Hematopoietic multipotent progenitor cell treated with erythropoietin and hydrocortisone succinate and interleukin-3 and kit ligand, for 4 days (in vitro differentiated cells): Measurements from ENCODE around the gene RNF144A.

Source experiments
- DNase-seq: peaks from one replicate; pipeline ENCODE4 v3.0.0-alpha.2; 2015

The RNF144A gene

DNA sequence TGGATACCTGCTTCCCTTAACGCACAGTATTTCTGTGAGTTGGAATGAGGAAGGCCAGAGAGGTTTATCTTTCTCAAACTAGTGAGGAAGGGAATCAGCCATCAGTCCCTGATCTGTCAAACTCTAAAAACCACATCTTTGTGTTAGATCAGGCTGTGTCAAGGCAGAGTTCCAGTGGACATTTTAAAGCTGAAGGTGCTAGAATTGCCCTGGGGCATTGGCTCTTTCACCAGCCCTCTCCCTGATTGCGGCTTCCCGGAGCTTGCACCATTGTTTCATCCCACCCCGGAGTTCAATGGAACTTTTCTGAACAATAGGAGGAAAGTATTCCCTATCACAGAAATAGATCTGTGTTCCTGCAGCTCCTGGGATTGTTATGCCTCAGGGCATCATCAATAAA, 110.2 kb downstream of the RNF144A start:
- no peak for DNase-seq

GRCh38 chr2:7027956-7028655, 110.9 kb downstream of the RNF144A start:
- DNase-seq, result no peak

- DNase-seq, result no peak
Observed at GRCh38 chr2:7028846-7029245, 111.6 kb downstream of the RNF144A start.

DNA sequence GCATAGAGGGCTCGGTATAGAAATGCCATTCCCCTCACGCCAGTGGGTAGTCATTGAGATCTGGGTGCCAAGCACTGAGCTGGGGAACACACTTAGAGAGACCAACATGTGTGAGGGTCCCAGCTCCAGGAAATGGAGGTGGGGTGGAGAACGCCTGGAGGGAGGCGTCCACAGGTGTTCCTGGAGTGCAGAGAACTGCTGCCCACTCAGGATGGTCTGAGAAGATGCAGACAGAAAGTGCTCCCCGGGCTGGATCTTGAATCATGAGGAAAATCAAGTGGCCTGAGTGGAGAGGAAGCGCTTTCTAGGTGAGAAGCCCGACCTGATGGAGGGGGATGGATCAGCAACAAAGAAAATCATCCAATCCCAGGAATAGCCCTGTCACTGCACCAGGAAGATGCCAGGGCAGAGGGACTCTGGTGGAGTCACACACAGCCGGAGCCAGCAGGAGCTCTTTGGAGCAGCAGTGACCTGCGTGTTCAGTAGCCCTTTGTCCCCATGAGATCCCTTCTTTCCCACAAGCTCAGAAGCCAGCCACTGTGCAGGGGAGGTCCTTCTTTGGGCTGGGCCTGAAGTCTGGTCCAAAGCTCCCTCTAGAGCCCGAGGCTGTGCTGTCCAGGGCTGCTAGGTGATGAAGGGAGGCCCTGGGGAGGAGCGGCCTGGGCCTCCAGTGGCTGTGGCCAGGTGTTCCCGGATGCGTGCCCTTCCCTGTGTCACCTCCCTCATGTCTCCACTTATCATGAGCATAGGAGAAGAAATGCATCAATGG, 112.3 kb downstream of the RNF144A start:
- no peak for DNase-seq

GRCh38 chr2:7030810-7031209, 113.6 kb downstream of the RNF144A start:
- DNase-seq, result no peak

DNA sequence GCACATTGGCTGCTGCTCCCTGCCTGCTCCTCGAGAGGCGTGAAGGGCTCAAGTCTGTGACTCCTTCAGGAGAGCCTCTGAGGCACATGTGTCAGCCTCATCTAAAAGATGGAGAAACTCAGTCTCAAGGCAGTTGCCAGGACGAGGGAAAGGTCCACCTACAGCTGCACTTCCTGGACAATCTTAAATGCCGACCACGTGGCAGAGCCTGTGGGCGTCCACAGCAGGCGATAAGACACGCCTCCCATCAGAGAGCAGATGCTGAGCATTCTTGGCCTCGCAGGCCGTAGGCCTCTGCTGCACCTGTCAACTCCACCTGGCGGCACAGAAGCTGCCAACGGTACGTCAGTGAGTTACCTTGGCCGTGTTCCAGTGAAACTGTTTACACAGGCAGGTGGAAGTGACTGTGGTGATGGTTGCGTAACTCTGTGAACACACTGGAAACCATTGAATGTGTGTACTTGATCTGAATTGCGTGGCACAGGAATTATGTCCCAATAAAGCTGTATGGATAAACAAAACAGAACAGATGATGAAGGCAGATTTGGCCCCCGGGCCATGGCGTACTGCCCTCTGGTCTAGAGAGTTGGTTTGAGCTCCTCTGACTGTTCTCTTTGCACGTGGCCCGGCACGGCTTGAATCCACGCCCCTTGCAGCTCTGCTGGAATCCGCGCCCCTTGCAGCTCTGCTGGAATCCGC, 114.5 kb downstream of the RNF144A start:
- peak; percentile 58 for DNase-seq

- DNase-seq, result no peak
Observed at GRCh38 chr2:7032371-7032770, 115.2 kb downstream of the RNF144A start.

DNA sequence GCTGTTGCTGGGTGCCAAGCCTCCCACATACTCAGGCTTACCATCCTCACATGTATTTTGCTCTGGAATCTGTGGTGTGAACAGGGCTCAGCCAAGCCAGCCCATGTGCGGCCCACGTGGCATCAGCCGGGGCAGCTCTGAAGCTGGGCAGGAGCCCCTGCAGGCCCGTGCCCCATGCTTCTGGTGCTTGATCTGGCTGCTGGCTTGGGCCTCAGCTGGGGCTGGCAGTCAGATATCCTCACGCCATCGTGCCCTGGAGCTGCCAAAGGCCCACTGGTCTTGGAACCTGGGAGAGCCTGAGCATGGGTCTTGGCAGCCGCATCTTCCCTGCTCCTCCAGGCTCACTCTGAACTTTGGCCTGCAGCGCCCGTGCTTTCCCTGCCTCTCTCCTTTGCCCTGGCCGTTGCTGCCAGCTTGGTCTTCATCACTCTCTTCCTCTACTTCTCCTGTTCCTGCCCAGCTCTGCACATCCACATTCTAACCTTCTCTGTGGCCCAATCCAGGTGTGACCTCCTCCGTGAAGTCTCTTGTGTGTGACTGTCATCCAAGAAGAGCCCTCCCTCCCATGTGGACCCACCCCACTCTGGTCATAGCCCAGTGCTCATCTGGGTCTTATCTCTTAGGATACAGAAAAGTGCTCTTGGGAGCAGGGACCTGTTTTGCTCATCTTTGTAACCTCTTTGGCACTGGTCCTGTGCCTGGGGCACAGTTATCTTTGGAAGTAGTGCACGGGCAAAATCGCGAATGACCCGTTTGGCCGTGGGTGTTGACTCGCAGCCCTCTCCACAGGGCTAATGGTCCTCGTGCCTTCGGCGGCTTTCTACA, 116.1 kb downstream of the RNF144A start:
- DNase-seq, result no peak

DNA sequence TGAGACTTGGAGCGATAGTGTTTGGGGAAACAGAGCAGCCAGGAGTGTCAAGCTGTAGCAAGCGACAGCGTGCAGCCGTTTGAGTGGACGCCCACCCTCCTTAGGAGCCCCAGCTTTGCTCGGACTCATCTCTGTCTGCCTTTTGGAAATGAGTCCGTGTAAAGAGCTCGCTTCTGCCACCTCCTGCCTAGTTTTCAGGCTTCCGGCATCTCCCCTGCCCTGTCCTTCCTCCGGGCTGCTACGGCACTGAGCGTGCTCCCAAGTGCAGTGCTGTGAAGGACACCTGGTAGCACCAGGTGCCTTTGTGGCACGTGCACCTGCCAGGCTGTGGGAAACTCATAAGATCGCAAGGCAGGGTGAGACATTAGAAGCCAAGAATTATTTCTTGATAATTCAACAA, 117.1 kb downstream of the RNF144A start:
- DNase-seq, result no peak

DNA sequence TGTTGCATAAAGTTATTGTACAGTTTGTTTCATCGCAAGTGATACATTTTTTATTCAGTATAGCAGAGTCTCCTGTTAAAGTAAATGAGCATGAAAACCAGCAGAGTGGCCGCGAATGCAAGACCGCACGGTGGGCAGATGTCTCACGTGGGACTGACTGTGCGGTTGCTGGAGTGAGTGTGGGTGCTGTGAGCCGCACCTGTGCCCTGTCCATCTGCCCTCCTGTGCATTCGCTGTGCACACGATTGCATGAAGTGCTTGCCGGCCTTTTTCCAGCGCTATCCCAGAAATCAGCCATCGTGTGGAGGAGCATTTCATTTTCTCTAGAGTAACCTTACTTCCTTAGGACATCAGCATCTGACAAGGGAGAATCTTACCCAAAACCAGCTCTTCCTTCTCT, 118.7 kb downstream of the RNF144A start:
- DNase-seq, result no peak

GRCh38 chr2:7037340-7038333, 120.4 kb downstream of the RNF144A start:
- DNase-seq, result peak; percentile 82

- no peak for DNase-seq
Observed at GRCh38 chr2:7040547-7040946, 123.3 kb downstream of the RNF144A start.

DNA sequence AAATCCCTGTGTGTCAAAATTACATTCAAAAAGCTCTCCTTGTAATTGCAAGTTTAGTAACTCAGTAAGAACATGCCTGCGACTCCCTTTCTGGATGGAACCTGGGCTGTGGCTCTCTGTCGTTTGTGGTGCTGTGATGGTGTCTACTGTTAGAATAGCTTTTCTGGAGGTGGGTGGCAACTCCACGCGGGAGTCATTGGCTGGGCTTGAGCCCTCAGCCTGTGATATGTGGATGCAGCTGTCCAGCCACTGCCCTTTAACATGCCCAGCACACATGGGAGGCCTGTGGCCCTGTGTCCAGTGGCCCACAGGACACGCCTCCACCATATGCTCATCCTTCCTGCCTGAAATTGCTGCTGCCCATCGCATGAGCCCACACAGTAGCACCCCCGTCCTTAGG, 124.2 kb downstream of the RNF144A start:
- no peak for DNase-seq

DNA sequence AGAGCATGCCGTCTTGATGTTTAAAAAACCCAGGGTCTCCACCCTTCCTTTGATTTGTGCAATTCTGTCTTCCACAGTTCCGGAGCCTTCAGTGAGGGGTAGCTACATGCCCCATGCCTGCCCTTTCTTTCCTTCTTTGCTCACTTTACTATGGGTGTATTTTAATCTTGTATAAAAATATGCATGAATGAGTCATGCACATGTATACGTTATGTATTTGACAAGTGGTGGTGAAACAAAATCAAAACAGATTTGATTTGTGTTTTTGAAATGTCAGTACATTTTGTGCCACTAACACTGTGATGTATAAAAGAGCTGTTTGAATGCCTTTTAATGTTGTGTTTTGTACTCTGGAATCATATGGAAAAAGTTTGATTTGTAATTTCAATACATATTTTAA, 126.5 kb downstream of the RNF144A start:
- no peak for DNase-seq

DNA sequence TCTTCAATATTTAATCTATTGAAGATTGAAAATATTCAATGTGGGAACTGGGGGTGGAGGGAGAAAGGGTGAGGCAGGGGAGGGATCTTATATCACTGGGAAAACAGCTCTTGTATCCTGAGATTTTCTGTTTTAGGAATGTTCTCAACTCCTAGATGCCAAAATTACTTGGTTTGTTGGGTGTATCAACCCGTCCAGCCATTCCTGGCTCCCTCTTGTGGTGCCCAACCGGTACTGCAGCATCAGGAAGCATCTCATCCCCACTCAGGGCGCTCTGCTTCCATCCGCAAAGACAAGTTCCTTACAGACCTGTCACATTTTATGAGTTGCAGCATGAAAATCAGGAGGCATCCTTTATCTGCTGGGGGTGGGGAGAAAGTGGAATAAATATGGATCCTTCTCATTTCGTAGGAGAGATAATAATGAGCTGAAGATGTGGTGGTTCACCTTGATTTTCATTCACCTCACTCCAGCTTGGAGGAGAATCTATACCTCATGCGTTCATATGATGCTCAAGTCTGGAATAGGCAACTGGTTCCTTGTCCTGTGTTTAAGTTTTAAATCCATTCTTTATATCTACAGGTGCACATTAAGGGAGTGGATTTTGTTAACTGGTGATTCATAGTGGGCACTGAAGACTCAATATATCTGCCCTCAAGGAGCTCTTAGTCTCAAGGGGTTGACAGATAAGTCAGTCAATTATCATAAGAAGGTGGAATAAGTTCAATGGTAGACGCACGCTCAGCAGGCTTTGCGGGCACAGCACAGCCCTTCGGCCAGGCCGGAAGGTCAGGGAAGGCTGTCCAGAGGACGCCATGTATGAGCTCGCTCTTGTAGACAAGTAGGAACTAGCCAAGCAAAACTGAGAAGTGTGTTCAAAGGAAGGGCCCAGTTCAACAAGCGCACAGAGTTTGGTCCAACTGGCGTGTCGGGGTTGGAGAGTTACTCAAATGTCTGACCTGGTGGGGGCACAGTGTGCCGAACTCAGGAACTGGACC, 127.3 kb downstream of the RNF144A start:
- DNase-seq, result peak; percentile 79

- DNase-seq, result peak; percentile 78
Observed at GRCh38 chr2:7045601-7046590, 128.7 kb downstream of the RNF144A start.

DNA sequence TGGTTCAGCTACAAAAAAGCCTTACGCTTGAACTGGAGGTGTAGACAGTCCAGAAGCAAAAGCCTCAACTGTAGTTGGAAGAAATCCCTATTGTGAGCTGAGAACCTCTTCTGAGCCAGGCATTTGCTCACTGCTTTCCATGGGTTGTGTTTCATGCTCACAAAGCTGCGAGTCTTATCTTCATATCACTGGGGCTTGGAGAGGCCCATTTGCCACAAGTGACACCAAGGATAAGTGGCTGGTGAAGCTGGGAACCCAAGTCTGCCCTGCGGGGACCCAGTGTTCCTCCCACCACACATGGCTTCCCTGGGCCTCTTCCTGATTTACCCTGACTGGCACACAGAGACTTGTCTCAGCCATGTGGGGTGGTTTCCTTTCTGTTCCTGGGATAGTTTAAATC, 130.4 kb downstream of the RNF144A start:
- peak; percentile 38 for DNase-seq

DNA sequence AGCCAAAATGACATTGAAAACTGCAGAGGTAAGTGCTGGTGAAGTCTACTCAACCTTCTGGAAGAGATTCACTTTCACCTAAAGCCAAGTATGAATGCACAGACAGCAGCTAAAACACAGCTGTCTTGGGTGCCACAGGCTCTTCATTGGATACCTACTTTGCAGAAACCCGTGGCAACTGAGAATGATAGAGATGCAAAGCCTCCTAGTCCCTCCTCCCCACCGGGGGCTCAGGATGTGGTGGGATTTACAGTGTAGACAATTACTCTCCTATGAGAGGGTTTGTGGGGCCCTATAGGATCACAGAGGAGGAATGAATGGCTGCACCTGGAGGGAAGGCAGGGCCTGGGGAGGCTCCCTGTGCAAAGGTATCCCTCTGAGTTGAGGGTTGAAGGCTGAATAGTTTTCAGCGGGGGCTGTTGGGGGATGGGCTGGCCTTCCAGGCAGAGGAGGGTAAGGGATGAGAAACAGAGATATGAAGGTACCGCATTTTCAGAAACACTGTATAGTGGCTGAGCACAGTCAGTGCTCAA, 131.6 kb downstream of the RNF144A start:
- DNase-seq, result no peak

- DNase-seq, result no peak
Observed at GRCh38 chr2:7052404-7052803, 135.2 kb downstream of the RNF144A start.
